GM19043 (cell line): ENCODE data around the gene PEX16.

Experiments used
- ATAC-seq: cut with Tn5 transposase; IDR thresholded peaks from one replicate; pipeline ENCODE4 v1.9.1; 2021; ENCODE audit warnings: low read depth; ENCODE audit not compliant: unreplicated experiment

PEX16 gene

DNA sequence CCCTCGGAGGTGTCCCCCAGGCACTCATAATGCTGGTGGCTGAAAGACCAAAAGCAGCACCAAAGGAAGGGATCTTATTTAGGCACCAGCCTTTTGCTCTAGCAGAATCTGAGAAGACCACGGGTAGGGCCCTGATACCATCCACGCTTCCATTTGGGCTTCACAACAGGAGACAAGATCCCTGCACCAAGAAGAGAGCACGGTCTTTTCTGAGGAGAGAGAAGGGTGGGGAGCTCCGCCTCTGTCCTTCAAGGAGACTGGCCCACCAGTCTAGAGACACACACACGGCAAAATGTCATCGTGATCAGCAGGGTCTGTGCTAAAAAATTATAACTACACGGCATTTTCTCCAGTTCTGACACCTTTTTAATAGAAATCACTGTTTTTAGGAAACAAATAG is 14.5 kb upstream of the PEX16 start:
- ATAC-seq, result no peak

GRCh38 chr11:45931739-45932138 is 14.1 kb upstream of the PEX16 start:
- ATAC-seq, result no peak

DNA sequence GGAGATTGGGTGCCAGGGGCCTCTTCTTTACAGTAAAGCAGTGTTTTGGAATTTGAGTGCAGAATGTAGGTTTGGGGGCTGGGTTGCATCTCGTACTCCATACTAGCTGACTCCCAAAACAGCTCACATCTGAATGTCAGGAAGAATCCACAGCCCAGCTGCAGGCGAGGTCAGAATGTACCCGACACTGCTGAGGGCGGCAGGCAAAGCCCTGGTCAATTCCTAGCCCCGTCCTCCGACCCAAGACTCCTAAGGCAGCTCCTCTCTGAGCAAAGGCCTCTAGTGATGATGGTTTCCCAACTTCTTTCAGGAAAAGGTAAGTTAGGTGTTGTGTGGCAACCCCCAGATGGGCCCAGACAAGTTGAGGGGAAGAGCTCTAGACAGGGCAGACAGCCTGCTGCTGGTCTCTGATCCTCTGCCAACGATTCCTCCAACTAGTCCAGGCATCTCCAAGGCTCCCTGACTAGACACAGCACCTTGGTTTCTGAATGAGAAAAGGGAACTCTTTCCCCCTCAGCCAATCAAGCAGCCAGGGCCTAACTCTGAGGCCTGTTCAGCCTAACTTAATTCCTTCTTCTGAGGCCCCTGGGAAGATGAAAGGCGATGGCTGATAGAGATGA is 13.4 kb upstream of the PEX16 start:
- ATAC-seq, result no peak

DNA sequence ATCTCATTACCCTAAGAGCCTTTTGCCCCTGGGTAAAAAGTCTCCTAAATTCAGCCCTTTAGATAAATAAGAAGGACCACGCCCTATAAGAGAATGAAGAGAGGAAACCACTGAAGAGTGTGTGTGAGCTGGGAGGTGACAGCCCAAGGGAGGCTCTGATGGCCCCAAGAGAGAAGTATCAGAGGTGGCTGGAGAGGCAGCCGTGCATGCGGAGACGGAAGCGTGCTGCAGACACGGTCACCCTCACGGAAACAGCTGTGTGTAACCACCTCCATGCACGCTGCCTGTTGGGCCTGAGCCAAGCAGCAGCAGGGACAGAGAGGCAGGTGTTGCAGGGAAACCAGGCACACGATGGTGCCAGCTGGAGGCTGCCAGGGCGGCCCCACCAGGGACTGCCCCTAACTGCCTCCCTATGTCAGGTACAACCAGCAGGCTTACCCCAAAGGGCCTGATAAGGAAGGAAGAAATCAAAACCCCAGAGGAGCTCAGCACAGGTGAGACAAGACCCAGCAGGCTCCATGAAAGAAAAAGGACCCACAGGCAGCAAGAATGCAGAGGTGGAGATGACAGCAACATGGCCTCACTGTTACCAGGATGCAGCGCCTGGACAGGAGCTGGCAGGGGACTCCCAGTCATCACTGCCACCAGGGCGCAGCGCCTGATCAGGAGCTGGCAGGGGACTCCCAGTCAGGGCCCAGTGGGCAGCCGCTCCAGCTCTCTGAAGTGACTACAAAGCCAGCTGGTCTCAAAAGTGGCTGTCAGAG is 12.5 kb upstream of the PEX16 start:
- peak; percentile 93 for ATAC-seq

DNA sequence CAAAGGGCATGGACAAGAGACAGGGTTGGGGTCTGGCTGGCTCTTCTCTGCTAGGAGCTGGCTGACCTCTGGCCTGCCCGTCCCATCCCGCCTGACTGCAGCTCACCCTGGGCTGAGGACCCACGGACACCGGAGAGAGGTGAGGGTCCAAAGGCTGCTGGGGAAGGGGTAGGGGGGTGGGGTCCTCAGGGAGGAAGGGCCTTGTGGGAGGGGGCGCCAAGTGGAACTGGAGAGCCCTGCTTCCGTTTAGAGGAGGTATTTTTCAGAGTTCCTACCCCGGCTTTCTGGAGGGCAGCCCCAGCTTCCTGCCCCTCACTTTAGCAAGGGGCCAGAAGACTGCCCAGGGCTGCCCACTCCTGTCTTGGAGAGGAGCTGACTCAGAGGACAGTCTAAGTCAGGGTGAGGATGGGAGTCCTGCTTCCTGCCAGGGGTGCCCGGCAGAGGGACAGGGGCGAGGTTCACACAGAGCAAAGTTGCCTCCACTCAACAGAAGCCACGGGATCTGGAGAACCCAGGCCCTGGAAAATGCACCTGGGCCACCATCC is 11.9 kb upstream of the PEX16 start:
- peak; percentile 6 for ATAC-seq

DNA sequence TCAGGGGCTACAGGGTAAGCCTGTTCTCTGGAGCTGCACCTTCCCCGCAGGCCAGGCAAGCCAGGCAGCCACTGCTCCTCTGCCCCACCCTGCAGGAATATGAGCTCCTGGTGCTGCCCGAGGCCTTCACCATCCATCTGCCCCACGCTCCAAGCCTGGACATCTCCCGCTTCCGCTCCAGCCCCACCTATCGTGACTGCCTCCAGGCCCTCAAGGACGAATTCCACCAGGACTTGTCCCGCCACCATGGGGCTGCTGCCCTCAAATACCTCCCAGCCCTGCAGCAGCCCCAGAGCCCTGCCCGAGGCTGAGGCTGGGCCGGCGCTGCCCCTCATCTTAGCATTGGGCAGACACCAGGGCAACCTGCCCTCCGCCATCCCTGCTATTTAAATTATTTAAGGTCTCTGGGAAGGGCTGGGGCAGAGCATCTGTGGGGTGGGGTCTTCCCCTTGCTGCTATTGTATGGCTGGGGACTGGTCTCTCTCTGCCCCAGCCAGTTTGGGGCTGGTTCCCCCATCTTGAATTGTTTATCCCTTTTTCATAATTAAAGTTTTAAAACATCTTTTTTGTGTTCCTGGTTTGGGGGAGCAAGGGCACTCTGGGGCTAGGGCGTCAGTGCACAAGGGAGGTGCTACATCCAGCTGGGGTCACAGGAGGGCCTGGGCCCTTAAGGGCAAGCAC is 11.0 kb upstream of the PEX16 start:
- ATAC-seq, result no peak

DNA sequence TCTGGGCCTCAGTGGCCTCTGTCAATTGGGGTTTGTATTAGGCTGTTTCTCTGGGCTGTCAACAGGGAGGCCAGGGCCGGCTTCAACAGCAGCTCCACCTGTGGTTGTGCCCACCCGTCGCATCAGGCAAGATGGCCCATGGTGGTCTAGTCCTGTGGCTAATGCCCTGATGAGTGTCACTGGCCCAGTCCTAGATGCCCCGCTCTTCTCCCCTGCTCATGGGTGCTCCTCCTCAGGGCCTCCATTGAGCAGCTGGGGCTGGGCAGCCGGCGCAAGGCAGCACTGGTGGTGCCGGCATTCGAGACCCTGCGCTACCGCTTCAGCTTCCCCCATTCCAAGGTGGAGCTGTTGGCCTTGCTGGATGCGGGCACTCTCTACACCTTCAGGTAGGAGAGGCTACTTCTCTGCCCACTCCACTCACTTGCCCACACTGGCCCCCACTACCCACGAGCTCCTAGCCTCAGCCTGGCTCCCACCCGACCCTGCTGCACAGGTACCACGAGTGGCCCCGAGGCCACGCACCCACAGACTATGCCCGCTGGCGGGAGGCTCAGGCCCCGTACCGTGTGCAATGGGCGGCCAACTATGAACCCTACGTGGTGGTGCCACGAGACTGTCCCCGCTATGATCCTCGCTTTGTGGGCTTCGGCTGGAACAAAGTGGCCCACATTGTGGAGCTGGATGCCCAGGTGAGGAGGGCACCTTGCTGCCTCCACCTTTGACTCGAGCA is 10.2 kb upstream of the PEX16 start:
- no peak for ATAC-seq

- ATAC-seq, result no peak
Measured at GRCh38 chr11:45927332-45927683, 9.6 kb upstream of the PEX16 start.

DNA sequence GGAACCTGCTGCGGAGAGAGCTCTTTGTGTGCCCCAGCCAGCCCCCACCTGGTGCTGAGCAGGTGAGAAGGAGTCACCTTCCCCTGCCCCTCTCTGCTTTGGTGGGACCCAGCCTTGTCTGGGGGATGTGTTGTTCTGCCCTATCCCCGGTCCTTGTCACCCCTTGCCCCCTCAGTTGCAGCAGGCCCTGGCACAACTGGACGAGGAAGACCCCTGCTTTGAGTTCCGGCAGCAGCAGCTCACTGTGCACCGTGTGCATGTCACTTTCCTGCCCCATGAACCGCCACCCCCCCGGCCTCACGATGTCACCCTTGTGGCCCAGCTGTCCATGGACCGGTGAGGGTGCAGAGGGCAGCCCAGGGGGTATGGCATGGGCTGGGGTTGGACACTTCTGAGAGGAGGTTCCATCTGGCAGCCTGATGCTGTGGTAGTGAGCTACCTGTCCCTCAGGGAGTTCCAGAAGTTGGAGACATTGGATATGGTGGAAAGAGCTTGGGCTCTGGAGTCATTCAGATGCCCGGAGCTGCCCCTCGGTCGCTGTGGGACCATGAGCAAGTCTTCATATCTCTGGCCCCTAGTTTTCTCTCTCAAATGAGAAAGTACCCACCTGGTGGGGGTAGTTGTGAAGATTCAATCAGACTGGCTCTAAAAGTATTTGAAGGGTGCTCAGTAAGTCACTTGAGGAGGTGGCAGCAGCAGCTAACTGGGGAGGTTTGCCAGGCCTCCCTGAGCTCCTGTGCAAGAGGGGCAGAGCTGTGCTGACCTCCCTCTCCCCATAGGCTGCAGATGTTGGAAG is 9.1 kb upstream of the PEX16 start:
- ATAC-seq, result no peak

- ATAC-seq, result no peak
Measured at GRCh38 chr11:45926001-45926401, 8.3 kb upstream of the PEX16 start.

DNA sequence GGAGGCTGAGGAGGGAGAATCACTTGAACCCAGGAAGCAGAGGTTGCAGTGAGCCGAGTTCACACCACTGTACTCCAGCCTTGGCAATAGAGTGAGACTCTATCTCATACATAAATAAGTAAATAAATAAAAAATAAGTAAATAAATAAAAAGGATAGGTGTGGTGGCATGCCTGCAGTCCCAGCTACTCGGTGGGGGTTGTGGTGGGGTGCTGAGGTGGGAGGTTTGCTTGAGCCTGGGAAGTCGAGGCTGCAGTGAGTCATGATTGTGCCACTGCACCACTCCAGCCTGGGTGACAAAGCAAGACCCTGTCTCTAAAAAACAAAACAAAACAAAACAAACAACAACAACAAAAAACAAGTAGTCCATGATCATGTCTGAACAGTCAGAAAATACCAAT is 7.9 kb upstream of the PEX16 start:
- ATAC-seq, result no peak

GRCh38 chr11:45924927-45925326 is 7.2 kb upstream of the PEX16 start:
- ATAC-seq, result no peak

DNA sequence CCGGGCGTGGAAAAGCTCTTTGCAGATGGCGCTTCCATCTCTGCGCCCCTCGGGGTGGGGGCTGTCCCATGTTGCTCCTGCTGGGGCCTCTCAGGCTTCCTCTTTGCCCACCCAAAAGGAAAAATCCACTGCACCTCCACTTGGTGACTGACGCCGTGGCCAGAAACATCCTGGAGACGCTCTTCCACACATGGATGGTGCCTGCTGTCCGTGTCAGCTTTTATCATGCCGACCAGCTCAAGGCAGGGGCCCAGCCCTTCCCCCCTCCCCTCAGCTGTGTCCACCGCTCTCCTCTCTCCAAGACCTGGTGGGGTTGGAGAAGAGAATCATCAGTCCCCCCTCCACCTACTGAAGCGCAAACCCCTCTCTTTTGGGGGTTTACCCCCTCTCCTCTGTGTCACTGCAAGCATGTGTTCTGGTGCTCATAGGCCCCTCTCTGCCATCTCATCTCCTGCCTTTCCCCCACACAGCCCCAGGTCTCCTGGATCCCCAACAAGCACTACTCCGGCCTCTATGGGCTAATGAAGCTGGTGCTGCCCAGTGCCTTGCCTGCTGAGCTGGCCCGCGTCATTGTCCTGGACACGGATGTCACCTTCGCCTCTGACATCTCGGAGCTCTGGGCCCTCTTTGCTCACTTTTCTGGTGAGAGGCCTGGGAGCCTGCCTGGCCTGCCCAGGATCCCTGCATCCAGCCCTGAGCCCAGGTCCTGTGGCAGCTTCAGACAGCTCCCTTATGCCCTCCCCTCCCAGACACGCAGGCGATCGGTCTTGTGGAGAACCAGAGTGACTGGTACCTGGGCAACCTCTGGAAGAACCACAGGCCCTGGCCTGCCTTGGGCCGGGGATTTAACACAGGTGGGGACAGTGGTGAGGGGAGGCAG is 6.6 kb upstream of the PEX16 start:
- no peak for ATAC-seq

GRCh38 chr11:45922425-45923082 is 4.9 kb upstream of the PEX16 start, which contains the start of gene LARGE2:
Gene LARGE2 (plus strand): TSS chr11:45922656. CDS start chr11:45922883, 227 bp downstream.
- ATAC-seq, result no peak

- ATAC-seq, result no peak
Measured at GRCh38 chr11:45921561-45922424, 4.1 kb upstream of the PEX16 start.

GRCh38 chr11:45920531-45921477 is 3.1 kb upstream of the PEX16 start:
- no peak for ATAC-seq
